Loucy (cell line): ENCODE results near the gene DIPK1B.

Experiments
- CTCF ChIP-seq: fragments of 200-600 bp; sonication (generic); conservative IDR thresholded peaks from 2 replicates; pipeline ENCODE4 v1.5.1; 2014; ENCODE audit warnings: mild to moderate bottlenecking, antibody characterized with exemption, low read length
- EZH2phosphoT487 ChIP-seq: fragments of 200-600 bp; IDR thresholded peaks from 2 replicates; pipeline ENCODE4 v1.6.1; 2018; ENCODE audit warnings: antibody characterized with exemption, mild to moderate bottlenecking, moderate library complexity, borderline replicate concordance

- no peak for TF ChIP-seq CTCF
- no peak for TF ChIP-seq EZH2phosphoT487
Observed at GRCh38 chr9:136679431-136679941, 32.9 kb upstream of the DIPK1B start.
